SJCRH30 (cell line): ENCODE data around the gene EZH1. TPM values are rescaled to one million over a fixed set of nuclear protein-coding genes. Genes with fewer than 3 reads are reported as not detected.

Experiments used
- DNase-seq, 2 experiments: peaks; one replicate each; pipeline ENCODE4 v3.0.0-alpha.2; 2015 to 2020
- H3K27ac ChIP-seq: fragments of 250-450 bp; sonication (Bioruptor Pico); 2 replicates; pipeline ENCODE4 v1.5.1; 2020; ENCODE audit warnings: mild to moderate bottlenecking, moderate library complexity
- H3K27me3 ChIP-seq: fragments of 250-450 bp; sonication (Bioruptor Pico); 2 replicates; pipeline ENCODE4 v1.5.1; 2020; ENCODE audit warnings: mild to moderate bottlenecking, moderate library complexity
- H3K36me3 ChIP-seq: fragments of 250-450 bp; sonication (Bioruptor Pico); 2 replicates; pipeline ENCODE4 v1.5.1; 2020; ENCODE audit warnings: mild to moderate bottlenecking, moderate library complexity
- H3K4me1 ChIP-seq: fragments of 250-450 bp; sonication (Bioruptor Pico); 2 replicates; pipeline ENCODE4 v1.5.1; 2020; ENCODE audit warnings: mild to moderate bottlenecking, moderate library complexity
- H3K4me3 ChIP-seq: fragments of 250-450 bp; sonication (Bioruptor Pico); 2 replicates; pipeline ENCODE4 v1.5.1; 2020; ENCODE audit warnings: mild to moderate bottlenecking, moderate library complexity
- H3K9me3 ChIP-seq: fragments of 250-450 bp; sonication (Bioruptor Pico); replicated peaks from 2 replicates; pipeline ENCODE4 v1.5.1; 2020; ENCODE audit warnings: mild to moderate bottlenecking, moderate library complexity
- total RNA-seq: library from RNA; depleted of rRNA; stranded (reverse); fragments of >200 nt; shearing (Covaris generic); gene quantifications from 2 replicates; pipeline ENCODE4 v1.2.3, GENCODE V29; 2014

Gene EZH1
- total RNA-seq, 1 experiment from 2014 or later, result 27.0 TPM

DNA sequence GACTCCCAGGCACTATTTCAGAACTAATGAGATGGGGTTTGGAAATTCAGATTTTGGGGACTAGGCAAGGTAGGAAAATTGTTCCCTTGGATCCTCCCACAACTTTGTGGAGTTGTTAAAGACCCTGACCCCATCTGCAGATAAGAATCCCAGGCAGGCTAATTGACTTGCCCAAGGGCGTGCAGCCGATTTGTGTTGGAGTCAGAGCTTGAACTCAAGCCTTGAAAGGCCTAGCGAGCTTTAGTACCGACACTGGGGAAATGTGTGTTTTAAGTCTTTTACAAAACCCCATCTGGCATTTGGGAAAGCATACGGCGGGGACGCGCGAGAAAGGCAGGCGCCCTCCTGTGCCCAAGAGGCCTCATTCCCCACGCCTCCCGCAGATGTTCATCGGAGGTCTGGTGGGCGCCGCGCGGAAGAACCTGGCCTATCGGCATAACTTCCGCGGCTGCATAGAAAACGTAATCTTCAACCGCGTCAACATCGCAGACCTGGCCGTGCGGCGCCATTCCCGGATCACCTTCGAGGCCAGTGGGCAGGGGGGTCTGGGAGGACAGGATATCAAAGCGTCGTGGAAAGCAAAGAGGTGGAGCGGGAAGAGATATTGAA, 58.2 kb downstream of the EZH1 start:
- H3K36me3 ChIP-seq, result no peaks in the 10 kb centered on the region

DNA sequence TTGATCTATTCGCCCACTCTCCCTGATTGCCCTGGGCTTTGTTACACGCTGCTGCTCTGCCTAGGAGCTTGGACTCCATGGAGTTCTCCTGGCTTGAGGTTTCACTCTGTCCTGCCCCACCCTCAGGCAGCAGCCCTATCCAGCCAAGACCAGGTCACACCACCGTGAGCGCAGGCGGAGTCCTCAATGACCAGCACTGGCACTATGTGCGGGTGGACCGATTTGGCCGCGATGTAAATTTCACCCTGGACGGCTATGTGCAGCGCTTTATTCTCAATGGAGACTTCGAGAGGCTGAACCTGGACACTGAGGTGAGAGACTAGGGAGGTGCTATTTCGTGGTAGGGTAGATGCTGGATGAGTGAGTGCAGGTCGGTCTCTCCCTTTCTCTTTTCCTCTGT, 59.0 kb downstream of the EZH1 start:
- no peaks in the 10 kb centered on the region for H3K4me1 ChIP-seq
- no peaks in the 10 kb centered on the region for H3K27me3 ChIP-seq
- no peak overlapping the region for H3K27ac ChIP-seq
- no peak overlapping the region for H3K4me3 ChIP-seq
- DNase-seq, result no peak
- no peaks in the 10 kb centered on the region for H3K9me3 ChIP-seq
- H3K36me3 ChIP-seq, result no peaks in the 10 kb centered on the region

More for the DNA sequence above, 58.2 kb downstream of the EZH1 start:
- no peaks in the 10 kb centered on the region for H3K27me3 ChIP-seq
- H3K9me3 ChIP-seq, result no peaks in the 10 kb centered on the region
- H3K4me1 ChIP-seq, result no peaks in the 10 kb centered on the region
- no peak for DNase-seq
- H3K4me3 ChIP-seq, result no peak overlapping the region
- H3K27ac ChIP-seq, result no peak overlapping the region

DNA sequence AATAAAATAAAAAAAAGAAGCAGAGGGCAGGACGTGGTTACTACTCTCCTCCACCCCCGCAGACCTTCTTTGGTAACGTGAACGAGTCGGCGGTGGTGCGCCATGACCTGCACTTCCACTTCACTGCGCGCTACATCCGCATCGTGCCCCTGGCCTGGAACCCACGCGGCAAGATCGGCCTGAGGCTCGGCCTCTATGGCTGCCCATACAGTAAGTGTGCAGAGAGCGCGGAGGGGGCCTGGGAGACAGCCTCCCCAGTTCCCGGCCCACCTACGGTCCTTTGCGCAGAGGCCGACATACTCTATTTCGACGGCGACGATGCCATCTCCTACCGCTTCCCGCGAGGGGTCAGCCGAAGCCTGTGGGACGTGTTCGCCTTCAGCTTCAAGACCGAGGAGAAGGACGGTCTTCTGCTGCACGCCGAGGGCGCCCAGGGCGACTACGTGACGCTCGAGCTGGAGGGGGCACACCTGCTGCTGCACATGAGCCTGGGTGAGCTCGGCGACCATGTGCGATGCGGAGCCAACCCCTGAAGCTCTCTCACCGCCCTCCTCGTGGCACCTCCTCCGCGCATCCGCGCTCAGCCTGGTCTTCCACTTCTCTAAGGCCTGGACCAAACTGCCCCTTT, 59.8 kb downstream of the EZH1 start:
- H3K27ac ChIP-seq, result no peak overlapping the region
- H3K9me3 ChIP-seq, result no peaks in the 10 kb centered on the region
- no peak for DNase-seq
- H3K4me1 ChIP-seq, result no peaks in the 10 kb centered on the region
- H3K4me3 ChIP-seq, result no peak overlapping the region
- no peaks in the 10 kb centered on the region for H3K36me3 ChIP-seq
- H3K27me3 ChIP-seq, result no peaks in the 10 kb centered on the region

DNA sequence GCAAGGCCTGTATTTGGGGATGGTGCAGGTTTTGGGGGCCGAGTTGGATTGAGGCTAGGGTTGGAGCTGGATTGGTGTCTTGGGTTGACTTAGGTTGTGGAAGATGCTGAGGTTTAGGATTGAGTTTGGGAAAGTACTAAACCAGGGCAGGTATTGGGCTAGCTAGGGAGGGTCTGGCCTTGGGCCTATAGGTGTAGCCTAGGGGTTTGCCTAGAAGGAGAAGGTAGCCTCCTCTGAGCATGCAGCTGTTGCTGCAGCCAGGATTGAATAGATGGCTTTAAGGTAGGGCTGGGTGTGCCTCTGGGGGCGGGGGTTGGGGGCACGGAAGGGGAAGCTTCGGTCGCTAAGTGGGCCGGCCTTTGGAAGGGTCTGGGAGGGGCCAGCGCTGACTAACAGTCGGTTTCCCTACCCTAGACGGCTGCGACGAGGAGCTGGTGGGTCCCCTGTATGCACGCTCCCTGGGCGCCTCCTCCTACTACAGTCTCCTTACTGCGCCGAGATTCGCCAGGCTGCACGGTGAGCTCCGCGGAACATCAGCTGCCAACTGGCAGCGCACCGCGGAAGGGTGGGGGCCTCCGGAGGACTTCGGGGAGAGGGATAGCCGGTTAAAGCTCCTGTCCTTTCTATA, 61.3 kb downstream of the EZH1 start:
- Histone ChIP-seq H3K9me3 (no peaks in the 10 kb centered on the region), H3K36me3 (no peaks in the 10 kb centered on the region), H3K27ac (no peak overlapping the region), H3K27me3 (no peaks in the 10 kb centered on the region), H3K4me3 (no peak overlapping the region), H3K4me1 (no peaks in the 10 kb centered on the region)
- no peak for DNase-seq

DNA sequence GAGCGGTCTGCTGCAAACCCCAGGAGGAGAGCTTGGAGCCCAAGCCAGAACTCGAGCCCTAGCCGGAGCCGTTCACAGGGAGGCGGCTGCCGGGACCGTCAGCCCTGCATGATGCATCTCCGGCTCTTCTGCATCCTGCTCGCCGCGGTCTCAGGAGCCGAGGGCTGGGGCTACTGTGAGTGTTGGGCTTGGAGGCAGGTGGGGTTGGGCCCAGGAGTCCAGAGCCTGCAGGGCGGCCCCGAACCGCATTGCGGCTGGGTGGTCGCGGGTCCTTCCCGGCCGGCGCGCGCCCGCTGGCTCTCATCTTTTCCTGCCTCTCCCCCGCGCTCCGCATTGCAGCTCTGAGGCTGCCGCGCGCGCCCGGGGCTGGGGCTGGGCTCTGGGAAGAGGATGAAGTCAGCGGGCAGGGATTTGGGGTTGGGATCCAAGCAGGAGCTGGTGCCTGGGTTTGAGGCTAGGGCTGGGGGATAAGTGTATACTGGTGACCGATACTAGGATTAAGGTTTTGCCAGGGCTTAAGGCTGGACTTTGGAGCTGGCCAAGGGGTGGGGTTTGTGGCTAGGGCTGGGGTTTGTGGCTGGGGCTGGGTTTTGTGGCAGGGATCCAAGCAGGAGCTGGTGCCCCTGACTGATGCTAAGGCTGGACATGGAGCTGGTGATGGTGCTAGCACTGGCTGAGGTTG, 62.0 kb downstream of the EZH1 start:
- H3K9me3 ChIP-seq, result no peaks in the 10 kb centered on the region
- no peak overlapping the region for H3K27ac ChIP-seq
- peak overlapping the region; percentile 58 for H3K4me3 ChIP-seq
- no peaks in the 10 kb centered on the region for H3K36me3 ChIP-seq
- H3K4me1 ChIP-seq, result no peaks in the 10 kb centered on the region
- no peaks in the 10 kb centered on the region for H3K27me3 ChIP-seq
- DNase-seq, result peak; percentile 79 to 83

DNA sequence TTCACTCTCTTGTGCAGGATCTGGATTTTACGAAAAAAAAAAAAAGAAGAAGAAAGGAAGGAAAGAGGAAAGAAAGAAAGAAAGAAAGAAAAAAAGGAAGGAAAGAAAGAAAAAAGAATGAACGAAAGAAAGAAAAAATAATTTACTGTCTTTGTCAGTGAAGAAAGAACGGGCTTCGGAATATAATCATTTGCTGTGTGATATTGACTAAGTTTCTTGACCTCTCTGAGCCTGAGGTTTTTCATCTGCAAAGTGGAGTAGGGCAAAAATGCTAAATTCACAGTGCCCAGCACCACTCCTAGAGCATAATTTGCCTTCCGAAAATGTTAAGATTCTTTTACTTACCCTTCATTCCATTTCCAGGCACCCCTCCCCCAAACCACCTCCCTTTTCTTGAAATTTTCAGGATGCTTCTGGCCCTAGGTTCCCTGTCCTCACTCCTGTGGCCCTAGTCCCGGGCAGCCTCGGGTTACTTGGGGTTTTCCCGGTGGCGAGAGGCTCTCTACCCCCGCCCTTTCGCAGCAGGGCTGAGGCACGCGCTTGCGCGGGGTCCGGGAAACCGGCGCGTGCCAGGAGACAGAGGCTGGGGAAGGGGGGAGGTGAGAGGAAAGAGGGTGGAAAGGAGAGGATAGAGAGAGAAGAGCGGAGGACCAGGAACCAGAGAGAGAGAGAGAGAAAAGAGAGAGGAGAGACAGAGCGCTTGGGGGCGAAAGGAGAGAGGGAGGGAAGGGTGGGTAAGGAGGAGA, 62.7 kb downstream of the EZH1 start, which contains the start of gene CNTNAP1:
CNTNAP1 (plus strand) TSS at position 556 of the 746 bp plus-strand sequence. CDS start 299 bp downstream, outside the sequence.
- Histone ChIP-seq H3K4me3 (peak within 1 kb of the TSS; percentile 58), H3K9me3 (no peaks in the 10 kb centered on the region), H3K27me3 (no peaks in the 10 kb centered on the region), H3K36me3 (no peaks in the 10 kb centered on the region), H3K27ac (no peak within 1 kb of the TSS), H3K4me1 (peaks cover 6% of the 10 kb centered on the region; the same call in 1 of the 2 replicates)
- DNase-seq, result peak; percentile 66 to 75

DNA sequence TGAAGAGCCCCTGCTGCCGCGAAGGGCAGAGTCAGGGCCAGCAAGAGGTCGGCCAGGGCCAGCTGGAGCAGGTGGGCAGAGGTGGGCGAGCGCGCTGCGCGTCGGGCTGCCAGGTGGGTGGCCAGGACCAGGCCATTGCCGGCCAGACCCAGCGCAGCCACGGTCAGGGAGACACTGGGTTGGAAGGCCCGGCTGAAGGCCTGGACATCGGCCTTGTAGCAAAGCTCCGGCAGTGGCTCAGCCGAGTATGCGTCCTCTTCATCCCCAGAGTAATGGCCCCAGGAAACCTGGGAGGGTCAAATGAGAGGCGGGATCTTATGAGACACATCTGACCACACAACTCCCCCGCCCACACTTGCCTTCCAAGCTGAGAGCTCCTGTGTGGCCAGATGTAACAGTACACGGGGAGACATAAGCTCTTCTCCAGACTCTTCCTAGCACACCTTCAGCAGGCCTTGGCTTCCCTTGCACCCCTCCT, 64.5 kb downstream of the EZH1 start:
- no peaks in the 10 kb centered on the region for H3K27me3 ChIP-seq
- H3K4me1 ChIP-seq, result peaks cover 7% of the 10 kb centered on the region; the same call in 1 of the 2 replicates
- H3K9me3 ChIP-seq, result no peaks in the 10 kb centered on the region
- H3K27ac ChIP-seq, result no peak overlapping the region
- H3K4me3 ChIP-seq, result peak overlapping the region; percentile 64
- DNase-seq, result peak; percentile 35 to 53
- no peaks in the 10 kb centered on the region for H3K36me3 ChIP-seq

DNA sequence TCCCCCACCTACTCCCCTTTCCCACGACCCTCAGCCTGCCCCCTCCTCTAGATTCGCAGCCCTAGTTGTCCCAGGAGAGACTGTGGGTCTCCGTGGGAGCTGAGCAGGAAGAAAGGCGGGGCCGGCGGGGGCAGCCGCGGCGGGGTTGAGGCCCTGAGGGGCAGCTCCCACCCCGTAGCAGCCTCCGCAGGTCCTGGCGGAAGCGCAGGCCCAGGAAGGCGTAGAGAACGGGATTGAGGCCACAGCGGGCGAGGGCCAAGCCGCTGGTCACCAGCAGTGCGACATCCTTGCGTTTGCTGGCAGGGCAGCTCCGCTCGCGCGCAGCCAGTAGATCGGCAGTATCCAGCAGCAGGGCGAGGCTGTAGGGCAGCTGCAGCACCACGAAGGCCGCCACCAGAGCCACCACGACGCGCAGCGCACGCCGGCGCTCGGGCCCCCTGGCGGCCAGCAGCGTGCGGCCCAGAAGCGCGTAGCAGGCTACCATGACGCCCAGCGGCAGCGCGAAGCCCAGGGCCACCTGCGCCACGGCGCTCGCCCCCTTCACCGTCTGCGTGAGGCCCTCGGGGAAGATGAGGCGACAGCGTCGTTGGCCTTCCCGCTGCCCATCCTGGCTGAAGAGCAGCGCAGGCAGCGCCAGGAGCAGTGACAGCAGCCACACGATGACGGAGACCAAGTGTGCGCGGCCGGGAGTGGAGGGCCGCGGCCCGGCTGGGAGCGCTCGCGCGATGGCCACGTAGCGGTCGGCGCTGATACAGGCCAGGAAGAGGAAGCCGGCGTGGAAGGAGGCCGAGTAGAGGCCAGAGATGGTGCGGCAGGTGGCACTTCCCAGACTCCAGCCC, 65.1 kb downstream of the EZH1 start:
- Histone ChIP-seq H3K4me1 (peaks cover 10% of the 10 kb centered on the region; the same call in 1 of the 2 replicates), H3K9me3 (no peaks in the 10 kb centered on the region), H3K27ac (peak overlapping the region; percentile 89), H3K36me3 (no peaks in the 10 kb centered on the region), H3K27me3 (no peaks in the 10 kb centered on the region), H3K4me3 (peak overlapping the region; percentile 64)
- peak; percentile 87 to 89 for DNase-seq

DNA sequence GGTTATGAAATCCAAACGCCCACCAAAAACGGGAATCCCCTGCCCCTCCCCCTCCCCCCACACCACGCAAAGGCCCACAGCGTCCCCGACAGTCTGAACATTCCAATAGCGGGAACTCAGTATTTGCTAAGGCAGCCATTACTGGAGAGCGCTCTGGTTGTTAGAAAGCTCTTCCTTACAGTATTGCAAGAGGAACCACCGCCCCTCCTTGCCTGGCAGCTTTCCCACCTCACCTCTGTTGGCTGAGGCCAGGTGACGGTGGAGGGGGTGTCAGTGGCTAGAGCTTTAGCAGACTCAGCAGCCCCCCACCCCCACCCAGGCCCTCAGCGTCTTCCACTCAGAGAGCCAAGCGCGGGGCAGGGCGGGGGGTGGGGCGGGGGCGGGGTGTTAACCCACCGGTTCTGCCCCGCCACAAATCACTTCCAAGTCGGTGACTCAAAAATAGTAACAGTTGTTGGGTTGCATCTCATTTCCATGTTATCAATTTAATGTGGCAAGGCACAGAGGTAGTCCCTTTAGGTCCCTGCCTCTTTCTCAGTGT, 65.8 kb downstream of the EZH1 start:
- Histone ChIP-seq H3K36me3 (no peaks in the 10 kb centered on the region), H3K9me3 (no peaks in the 10 kb centered on the region), H3K4me1 (peaks cover 10% of the 10 kb centered on the region; the same call in 1 of the 2 replicates), H3K27ac (peak overlapping the region; percentile 89), H3K27me3 (no peaks in the 10 kb centered on the region), H3K4me3 (peak overlapping the region; percentile 64)
- DNase-seq, result peak; percentile 56 to 69

DNA sequence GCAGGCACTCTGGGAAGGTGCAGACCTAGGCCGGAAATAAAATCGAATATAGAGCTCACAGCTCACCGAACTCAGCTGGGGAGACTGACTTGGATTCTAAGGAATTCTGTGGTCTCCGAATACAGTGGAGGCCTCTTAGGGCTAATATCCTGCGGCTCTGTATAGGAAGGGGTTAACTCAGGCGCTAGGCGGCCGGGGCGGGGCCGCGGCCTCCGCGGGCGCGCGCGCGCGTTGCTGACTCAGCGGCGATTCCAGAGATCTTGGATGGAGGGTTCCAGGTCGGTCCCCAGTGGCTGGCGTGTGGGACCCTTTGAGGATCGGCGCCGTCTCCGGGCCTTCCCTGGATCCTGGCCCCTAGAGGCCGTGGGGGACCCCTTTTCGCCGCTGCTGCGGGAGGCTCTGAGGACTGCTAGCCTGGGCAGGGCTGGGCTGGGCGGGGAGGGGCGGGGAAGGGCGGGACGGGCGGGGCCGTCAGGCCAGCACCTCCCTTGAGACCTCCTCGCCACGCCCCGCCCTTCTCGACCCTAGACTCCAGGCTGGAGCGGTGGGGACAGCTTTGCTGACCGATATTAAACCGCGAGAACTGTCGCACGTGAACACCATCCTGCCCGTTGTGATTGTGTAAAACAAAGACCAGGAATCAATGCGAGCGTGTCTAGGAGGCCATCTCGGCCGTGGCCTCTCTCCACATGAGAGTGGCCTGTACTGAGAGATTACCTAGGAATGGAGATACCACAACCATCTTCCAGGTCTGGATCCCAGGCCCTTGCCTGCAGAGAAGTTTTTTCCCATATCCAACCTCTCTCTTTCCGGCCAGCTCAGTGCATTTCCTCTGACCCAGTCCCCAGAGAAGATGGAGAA, 66.7 kb downstream of the EZH1 start:
- Histone ChIP-seq H3K27me3 (no peaks in the 10 kb centered on the region), H3K27ac (peak overlapping the region; percentile 89), H3K4me1 (peaks cover 10% of the 10 kb centered on the region; the same call in 1 of the 2 replicates), H3K36me3 (no peaks in the 10 kb centered on the region; the same call in 1 of the 2 replicates), H3K9me3 (no peaks in the 10 kb centered on the region), H3K4me3 (peak overlapping the region; percentile 64)
- DNase-seq, result peak; percentile 96

DNA sequence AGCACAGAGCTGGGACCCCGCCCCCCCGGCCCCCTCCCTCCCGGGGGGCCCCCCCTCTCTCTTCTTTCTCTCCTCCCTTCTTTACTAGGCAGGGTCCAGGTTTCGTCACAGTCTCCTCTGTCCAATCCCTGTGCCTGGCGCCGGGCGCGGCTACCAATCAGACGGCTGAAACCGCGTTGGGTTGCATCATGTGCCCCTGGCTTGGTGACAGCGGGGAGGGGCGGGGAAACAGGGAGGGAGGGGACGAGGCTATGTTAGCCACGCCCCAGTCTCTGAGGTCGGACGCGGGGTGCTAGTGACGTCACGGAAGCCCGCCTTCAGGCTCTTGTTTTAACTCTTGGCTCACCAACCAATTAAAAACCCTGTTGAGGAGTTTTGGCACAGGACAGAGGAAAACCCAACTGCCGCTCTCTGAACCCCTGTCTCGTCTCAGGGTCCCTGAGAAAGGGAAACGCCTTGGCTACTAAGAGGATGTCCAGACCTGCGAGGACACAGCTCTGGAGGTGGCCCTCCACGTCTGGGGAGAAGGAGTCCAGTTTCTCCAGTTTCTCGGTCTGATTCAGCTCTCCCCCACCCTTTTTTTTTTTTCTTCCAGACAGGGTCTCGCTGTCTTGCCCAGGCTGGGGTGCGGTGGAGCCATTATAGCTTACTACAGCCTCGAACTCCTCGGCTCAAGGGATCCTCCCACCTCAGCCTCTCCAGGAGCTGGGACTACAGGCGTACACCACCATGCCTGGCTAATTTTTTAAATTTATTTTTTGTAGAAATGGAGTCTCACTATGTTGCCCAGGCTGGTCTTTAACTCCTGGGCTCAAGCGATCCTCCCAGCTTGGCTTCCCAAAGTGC, 67.6 kb downstream of the EZH1 start:
- H3K27ac ChIP-seq, result peak overlapping the region; percentile 89
- peaks cover 10% of the 10 kb centered on the region; the same call in 1 of the 2 replicates for H3K4me1 ChIP-seq
- peak overlapping the region; percentile 88 for H3K4me3 ChIP-seq
- H3K36me3 ChIP-seq, result no peaks in the 10 kb centered on the region; the same call in 1 of the 2 replicates
- DNase-seq, result peak; percentile 100
- no peaks in the 10 kb centered on the region for H3K9me3 ChIP-seq
- H3K27me3 ChIP-seq, result no peaks in the 10 kb centered on the region
